CD14-positive monocyte (primary cell): ENCODE measurements around the gene GHRH. TPM values are rescaled to one million over a fixed set of nuclear protein-coding genes. Genes with fewer than 3 reads are reported as not detected.

Experiments used
- DNase-seq, 3 donors: peaks; one replicate each; pipeline ENCODE4 v3.0.0-alpha.2; 2011 to 2022
- H2AFZ ChIP-seq: 2 replicates; pipeline ENCODE4 v1.6.0; 2012; ENCODE audit warnings: mild to moderate bottlenecking, low read depth, low read length, inconsistent platforms; ENCODE audit not compliant: insufficient read depth, poor library complexity, severe bottlenecking
- H3K27ac ChIP-seq, 2 donors: 1 replicate in 1 of 2; 2 replicates in 1 of 2; pipeline ENCODE4 v1.5.1; 2012 to 2013; ENCODE audit warnings: low read length in 2 of 2, control low read depth in 1 of 2, inconsistent platforms in 1 of 2, low read depth in 1 of 2, mild to moderate bottlenecking in 1 of 2
- H3K27me3 ChIP-seq, 2 donors: one replicate each; pipeline versions ENCODE4 v1.6.0 to v1.6.1; 2011 to 2013; ENCODE audit warnings: low read length in 2 of 2; ENCODE audit not compliant: control insufficient read depth in 2 of 2, insufficient read depth in 2 of 2
- H3K36me3 ChIP-seq, 2 donors: replicated peaks in 1 of 2; 1 replicate in 1 of 2; 2 replicates in 1 of 2; pipeline versions ENCODE4 v1.5.1 to v1.6.1; 2012 to 2013; ENCODE audit warnings: low read length in 2 of 2, control low read depth in 1 of 2, inconsistent platforms in 1 of 2, mild to moderate bottlenecking in 1 of 2; ENCODE audit not compliant: insufficient read depth in 2 of 2, control insufficient read depth in 1 of 2
- H3K4me1 ChIP-seq, 2 donors: 1 replicate in 1 of 2; 2 replicates in 1 of 2; pipeline versions ENCODE4 v1.5.1 to v1.6.1; 2012 to 2013; ENCODE audit warnings: low read length in 2 of 2, control low read depth in 1 of 2, inconsistent platforms in 1 of 2, mild to moderate bottlenecking in 1 of 2, moderate library complexity in 1 of 2; ENCODE audit not compliant: insufficient read depth in 2 of 2, control insufficient read depth in 1 of 2
- H3K4me2 ChIP-seq: replicated peaks from 2 replicates; pipeline ENCODE3; 2012; ENCODE audit warnings: low read length, moderate library complexity, mild to moderate bottlenecking; ENCODE audit not compliant: poor library complexity, severe bottlenecking; ENCODE audit errors: extremely low read depth
- H3K4me3 ChIP-seq, 3 experiments: fragments of 200-600 bp in 1 of 3; sonication (generic) in 1 of 3; replicated peaks in 1 of 3; 1 replicate in 2 of 3; 2 replicates in 1 of 3; pipeline ENCODE4 v1.5.1; 2011 to 2013; ENCODE audit warnings: low read length in 3 of 3, mild to moderate bottlenecking in 3 of 3, control low read depth in 2 of 3, low read depth in 2 of 3, inconsistent platforms in 1 of 3, moderate library complexity in 1 of 3
- H3K79me2 ChIP-seq: 2 replicates; pipeline ENCODE4 v1.6.0; 2012; ENCODE audit warnings: mild to moderate bottlenecking, control low read depth, inconsistent platforms, low read length, moderate library complexity; ENCODE audit not compliant: insufficient read depth
- H3K9ac ChIP-seq: 2 replicates; pipeline ENCODE4 v1.6.0; 2017; ENCODE audit warnings: low read length, mild to moderate bottlenecking; ENCODE audit not compliant: insufficient read depth, poor library complexity, severe bottlenecking
- H3K9me3 ChIP-seq, 2 donors: replicated peaks in 1 of 2; 1 replicate in 1 of 2; 2 replicates in 1 of 2; pipeline versions ENCODE4 v1.5.1 to v1.6.1; 2012 to 2013; ENCODE audit warnings: low read length in 2 of 2, control low read depth in 1 of 2; ENCODE audit not compliant: control insufficient read depth in 1 of 2, insufficient read depth in 1 of 2
- H4K20me1 ChIP-seq: 2 replicates; pipeline ENCODE4 v1.6.0; 2012; ENCODE audit warnings: mild to moderate bottlenecking, low read length, control low read depth, moderate library complexity; ENCODE audit not compliant: insufficient read depth
- H3K27ac Mint-ChIP-seq, 7 donors: one replicate each; pipeline ENCODE4 v1.8.0; 2020; ENCODE audit warnings: mild to moderate bottlenecking in 7 of 7, mixed read lengths in 7 of 7, moderate library complexity in 6 of 7, inconsistent platforms in 2 of 7
- H3K27me3 Mint-ChIP-seq, 3 donors: one replicate each; pipeline ENCODE4 v1.8.0; 2021 to 2022; ENCODE audit warnings: low read depth in 3 of 3, mild to moderate bottlenecking in 3 of 3, mixed read lengths in 3 of 3, moderate library complexity in 3 of 3, inconsistent platforms in 1 of 3
- H3K36me3 Mint-ChIP-seq, 2 donors: one replicate each; pipeline ENCODE4 v1.8.0; 2020; ENCODE audit warnings: mixed read lengths in 2 of 2, inconsistent platforms in 1 of 2, mild to moderate bottlenecking in 1 of 2
- H3K4me1 Mint-ChIP-seq: one replicate; pipeline ENCODE4 v1.8.0; 2020; ENCODE audit warnings: mild to moderate bottlenecking, mixed read lengths
- H3K4me3 Mint-ChIP-seq, 2 donors: one replicate each; pipeline ENCODE4 v1.8.0; 2020; ENCODE audit warnings: mild to moderate bottlenecking in 2 of 2, mixed read lengths in 2 of 2, moderate library complexity in 1 of 2
- H3K9me3 Mint-ChIP-seq, 7 donors: one replicate each; pipeline ENCODE4 v1.8.0; 2020 to 2022; ENCODE audit warnings: mixed read lengths in 7 of 7, mild to moderate bottlenecking in 6 of 7, moderate library complexity in 6 of 7, inconsistent platforms in 2 of 7
- WGBS: methylation state at CpG from one replicate; pipeline ENCODE4 v1.1.5; 2013; ENCODE audit warnings: missing lambda C conversion rate; ENCODE audit not compliant: insufficient coverage; 5-methylcytosine and 5-hydroxymethylcytosine counted together
- intact Hi-C, 2 donors: fragments of 100-400 bp; cut with micrococcal nuclease; formaldehyde crosslinking; loops; one replicate each; pipeline versions ENCODE4 v1.15.0 to v1.15.1; 2023
- polyA plus RNA-seq, 3 donors: library from polyadenylated mRNA; depleted of rRNA in 1 of 3; unstranded in 2 of 3; stranded (reverse) in 1 of 3; fragments of 300-500 nt in 2 of 3; fragments of >200 nt in 1 of 3; fragmentation: Illumina TruSeq in 2 of 3; gene quantifications; 1 replicate in 2 of 3; 2 replicates in 1 of 3; pipeline ENCODE4 v1.2.3, GENCODE V29; 2012 to 2021
- TF ChIP-seq, protein P1 (sequence below): fragments of 200-600 bp; IDR thresholded peaks from one replicate; pipeline ENCODE4 v1.8.0; 2022; ENCODE audit warnings: antibody characterized with exemption, mild to moderate bottlenecking

The GHRH gene
- polyA plus RNA-seq, 3 donors, result not detected

DNA sequence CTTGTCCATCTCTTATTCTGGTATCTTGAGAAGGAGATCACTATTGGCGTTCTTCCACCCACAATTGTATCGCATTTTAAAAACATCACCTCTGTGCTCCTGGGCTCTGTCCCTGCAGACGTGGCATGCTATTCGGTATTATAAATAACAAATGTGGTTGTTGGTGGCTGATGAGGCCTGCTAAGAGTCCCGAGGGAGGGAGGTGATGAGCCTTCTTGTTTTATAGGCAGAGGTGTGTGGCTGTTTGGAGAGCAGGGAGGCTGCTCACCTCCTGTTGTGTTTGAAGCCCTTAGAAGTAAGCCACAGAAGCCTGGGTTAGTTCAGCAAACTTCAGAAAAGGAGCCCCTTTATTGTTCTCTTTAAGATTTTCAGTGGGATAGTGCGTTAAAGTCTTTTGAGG is 43.5 kb upstream of the GHRH start:
- Histone ChIP-seq H3K4me1 (no peaks in the 10 kb centered on the region), H2AFZ (no peak overlapping the region), H3K36me3 (peaks cover 73 to 96% of the 10 kb centered on the region in 2 donors), H3K4me3 (no peak overlapping the region), H3K79me2 (peaks cover 73% of the 10 kb centered on the region), H3K9me3 (no peaks in the 10 kb centered on the region), H3K4me2 (no peak overlapping the region), H4K20me1 (peaks cover 21% of the 10 kb centered on the region), H3K27me3 (no peaks in the 10 kb centered on the region), H3K9ac (no peak overlapping the region), H3K27ac (no peak overlapping the region)
- H3K9me3 Mint-ChIP-seq, result peaks cover 0 to 2% (median 0%) of the 10 kb centered on the region in 7 donors
- TF ChIP-seq, protein P1, sequence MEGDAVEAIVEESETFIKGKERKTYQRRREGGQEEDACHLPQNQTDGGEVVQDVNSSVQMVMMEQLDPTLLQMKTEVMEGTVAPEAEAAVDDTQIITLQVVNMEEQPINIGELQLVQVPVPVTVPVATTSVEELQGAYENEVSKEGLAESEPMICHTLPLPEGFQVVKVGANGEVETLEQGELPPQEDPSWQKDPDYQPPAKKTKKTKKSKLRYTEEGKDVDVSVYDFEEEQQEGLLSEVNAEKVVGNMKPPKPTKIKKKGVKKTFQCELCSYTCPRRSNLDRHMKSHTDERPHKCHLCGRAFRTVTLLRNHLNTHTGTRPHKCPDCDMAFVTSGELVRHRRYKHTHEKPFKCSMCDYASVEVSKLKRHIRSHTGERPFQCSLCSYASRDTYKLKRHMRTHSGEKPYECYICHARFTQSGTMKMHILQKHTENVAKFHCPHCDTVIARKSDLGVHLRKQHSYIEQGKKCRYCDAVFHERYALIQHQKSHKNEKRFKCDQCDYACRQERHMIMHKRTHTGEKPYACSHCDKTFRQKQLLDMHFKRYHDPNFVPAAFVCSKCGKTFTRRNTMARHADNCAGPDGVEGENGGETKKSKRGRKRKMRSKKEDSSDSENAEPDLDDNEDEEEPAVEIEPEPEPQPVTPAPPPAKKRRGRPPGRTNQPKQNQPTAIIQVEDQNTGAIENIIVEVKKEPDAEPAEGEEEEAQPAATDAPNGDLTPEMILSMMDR, result no peak
- no peak for DNase-seq
- peaks cover 85 to 94% of the 10 kb centered on the region in 2 donors for H3K36me3 Mint-ChIP-seq
- no peaks in the 10 kb centered on the region for H3K27me3 Mint-ChIP-seq
- H3K27ac Mint-ChIP-seq, result peak overlapping the region in 4 of 7 donors; percentile 18 to 46 (median 36)
- WGBS, result 100% methylated on average over 1 of the region's 6 CpGs
- intact Hi-C loops, result no loop called here
- no peaks in the 10 kb centered on the region for H3K4me1 Mint-ChIP-seq
- no peak overlapping the region for H3K4me3 Mint-ChIP-seq

DNA sequence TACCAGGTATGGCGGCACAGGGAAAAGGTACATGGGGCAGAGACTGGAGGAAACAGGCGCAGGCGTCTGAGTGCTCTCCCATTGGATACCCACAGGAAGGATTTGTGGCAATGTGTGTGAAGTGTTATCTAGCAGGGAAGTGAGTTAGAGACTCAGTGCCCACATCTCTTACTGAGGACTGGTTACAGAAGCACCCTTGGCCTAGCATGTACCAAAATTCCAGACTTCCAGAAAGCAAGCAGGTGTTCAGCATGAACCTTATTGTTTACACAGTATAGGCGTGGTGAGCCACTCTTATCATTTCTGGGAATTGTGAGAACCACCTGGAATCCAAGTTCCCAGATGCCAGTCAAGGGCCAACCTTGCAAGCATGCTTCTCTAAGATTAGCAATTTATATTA is 42.0 kb upstream of the GHRH start:
- TF ChIP-seq, protein P1, result no peak

More for the DNA sequence above, 42.0 kb upstream of the GHRH start:
- peaks cover 1% of the 10 kb centered on the region for H3K4me1 Mint-ChIP-seq
- Histone ChIP-seq H3K9ac (no peak overlapping the region), H3K4me2 (no peak overlapping the region), H3K36me3 (peaks cover 66 to 93% of the 10 kb centered on the region in 2 donors), H4K20me1 (peaks cover 9% of the 10 kb centered on the region), H2AFZ (no peak overlapping the region), H3K27me3 (no peaks in the 10 kb centered on the region), H3K4me3 (no peak overlapping the region), H3K4me1 (peaks cover 2 to 3% of the 10 kb centered on the region in 2 donors), H3K79me2 (peaks cover 74% of the 10 kb centered on the region), H3K27ac (no peak overlapping the region), H3K9me3 (no peaks in the 10 kb centered on the region)
- H3K27me3 Mint-ChIP-seq, result no peaks in the 10 kb centered on the region
- no peaks in the 10 kb centered on the region for H3K9me3 Mint-ChIP-seq
- peaks cover 79 to 89% of the 10 kb centered on the region in 2 donors for H3K36me3 Mint-ChIP-seq
- 86% methylated on average over 1 of the region's 4 CpGs for WGBS
- intact Hi-C loops, result no loop called here
- peak overlapping the region in 4 of 7 donors; percentile 1 to 65 (median 58) for H3K27ac Mint-ChIP-seq
- no peak for DNase-seq
- no peak overlapping the region for H3K4me3 Mint-ChIP-seq
